Measurements from ENCODE around the gene IL6ST.

The IL6ST gene

DNA sequence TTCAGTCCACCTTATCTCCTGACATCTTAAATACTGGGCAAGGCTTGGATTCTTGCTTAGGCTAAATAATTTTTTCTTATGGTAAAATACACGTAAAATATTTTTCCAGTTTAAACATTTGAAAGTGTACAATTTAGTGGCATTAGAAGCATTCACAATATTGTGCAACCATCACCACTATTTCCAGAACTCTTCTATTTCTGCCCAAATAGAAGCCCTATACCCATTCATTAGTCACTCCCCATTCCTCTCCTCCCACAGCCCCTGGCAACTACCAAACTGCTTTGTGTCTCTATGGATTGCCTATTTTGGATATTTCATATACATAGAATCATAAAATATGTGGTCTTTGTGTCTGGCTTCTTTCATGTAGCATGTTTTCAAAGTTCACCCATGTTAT lies 86.0 kb downstream of the IL6ST start:
- no peaks in the 10 kb centered on the region for H3K9me3 ChIP-seq (ENCODE audit: low read length)
- no peak for TF ChIP-seq EZH2 (IDR thresholded peaks at IDR 0.05; ENCODE audit: borderline replicate concordance, low read length)
- TF ChIP-seq, protein P1, sequence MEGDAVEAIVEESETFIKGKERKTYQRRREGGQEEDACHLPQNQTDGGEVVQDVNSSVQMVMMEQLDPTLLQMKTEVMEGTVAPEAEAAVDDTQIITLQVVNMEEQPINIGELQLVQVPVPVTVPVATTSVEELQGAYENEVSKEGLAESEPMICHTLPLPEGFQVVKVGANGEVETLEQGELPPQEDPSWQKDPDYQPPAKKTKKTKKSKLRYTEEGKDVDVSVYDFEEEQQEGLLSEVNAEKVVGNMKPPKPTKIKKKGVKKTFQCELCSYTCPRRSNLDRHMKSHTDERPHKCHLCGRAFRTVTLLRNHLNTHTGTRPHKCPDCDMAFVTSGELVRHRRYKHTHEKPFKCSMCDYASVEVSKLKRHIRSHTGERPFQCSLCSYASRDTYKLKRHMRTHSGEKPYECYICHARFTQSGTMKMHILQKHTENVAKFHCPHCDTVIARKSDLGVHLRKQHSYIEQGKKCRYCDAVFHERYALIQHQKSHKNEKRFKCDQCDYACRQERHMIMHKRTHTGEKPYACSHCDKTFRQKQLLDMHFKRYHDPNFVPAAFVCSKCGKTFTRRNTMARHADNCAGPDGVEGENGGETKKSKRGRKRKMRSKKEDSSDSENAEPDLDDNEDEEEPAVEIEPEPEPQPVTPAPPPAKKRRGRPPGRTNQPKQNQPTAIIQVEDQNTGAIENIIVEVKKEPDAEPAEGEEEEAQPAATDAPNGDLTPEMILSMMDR (IDR thresholded peaks at IDR 0.05; ENCODE audit: low read length) = no peak
- H3K79me2 ChIP-seq (ENCODE audit: insufficient read depth, low read length) = no peaks in the 10 kb centered on the region
- H3K36me3 ChIP-seq (ENCODE audit: insufficient read depth, low read length) = no peaks in the 10 kb centered on the region
- H3K4me1 ChIP-seq (ENCODE audit: insufficient read depth, low read length, severe bottlenecking) = no peaks in the 10 kb centered on the region
- H3K27me3 ChIP-seq (ENCODE audit: insufficient read depth, low read length) = no peaks in the 10 kb centered on the region
- H3K9ac ChIP-seq (ENCODE audit: low read length) = no peak overlapping the region
- no peaks in the 10 kb centered on the region for H3K9me2 ChIP-seq (ENCODE audit: low read depth, low read length)
- no peaks in the 10 kb centered on the region for H3F3A ChIP-seq (ENCODE audit: insufficient read depth, low read length)
- no peaks in the 10 kb centered on the region for H4K20me1 ChIP-seq (ENCODE audit: insufficient read depth, low read length)
- no peak overlapping the region for H3K27ac ChIP-seq (ENCODE audit: low read depth, low read length, poor library complexity, severe bottlenecking)
- no peak overlapping the region for H2AFZ ChIP-seq (ENCODE audit: low read length)
- H3K4me3 ChIP-seq (ENCODE audit: low read depth, low read length, poor library complexity, severe bottlenecking) = no peak overlapping the region
- H3K4me2 ChIP-seq (ENCODE audit: low read length) = no peak overlapping the region

DNA sequence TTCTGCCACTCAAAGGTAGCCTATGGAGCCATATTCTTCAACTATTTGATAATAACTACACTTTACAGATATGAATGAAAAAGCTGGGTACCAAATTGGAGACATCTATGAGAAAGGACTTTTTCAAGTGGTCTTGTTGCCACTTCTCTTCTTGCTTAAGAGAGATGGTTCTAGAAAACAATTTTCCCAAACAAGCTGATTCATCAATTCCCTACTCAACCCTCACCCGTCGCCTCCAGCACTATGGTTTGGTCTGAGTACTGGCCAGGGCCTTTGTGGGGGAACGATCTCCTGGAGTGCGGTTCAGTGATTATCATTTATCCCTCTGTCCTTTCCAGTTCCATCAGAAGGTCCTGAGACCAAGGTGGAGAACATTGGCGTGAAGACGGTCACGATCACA lies 86.8 kb downstream of the IL6ST start:
- Histone ChIP-seq H3K4me1 (ENCODE audit: insufficient read depth, low read length, severe bottlenecking) (no peaks in the 10 kb centered on the region), H3K4me2 (ENCODE audit: low read length) (no peak overlapping the region), H3K4me3 (ENCODE audit: low read depth, low read length, poor library complexity, severe bottlenecking) (no peak overlapping the region), H3K9ac (ENCODE audit: low read length) (no peak overlapping the region), H3K79me2 (ENCODE audit: insufficient read depth, low read length) (no peaks in the 10 kb centered on the region), H3F3A (ENCODE audit: insufficient read depth, low read length) (no peaks in the 10 kb centered on the region), H3K9me2 (ENCODE audit: low read depth, low read length) (no peaks in the 10 kb centered on the region), H3K27ac (ENCODE audit: low read depth, low read length, poor library complexity, severe bottlenecking) (no peak overlapping the region), H3K9me3 (ENCODE audit: low read length) (no peaks in the 10 kb centered on the region), H3K27me3 (ENCODE audit: insufficient read depth, low read length) (no peaks in the 10 kb centered on the region), H3K36me3 (ENCODE audit: insufficient read depth, low read length) (no peaks in the 10 kb centered on the region), H2AFZ (ENCODE audit: low read length) (no peak overlapping the region), H4K20me1 (ENCODE audit: insufficient read depth, low read length) (no peaks in the 10 kb centered on the region)
- TF ChIP-seq, protein P1 (IDR thresholded peaks at IDR 0.05; ENCODE audit: low read length) = no peak
- TF ChIP-seq EZH2 (IDR thresholded peaks at IDR 0.05; ENCODE audit: borderline replicate concordance, low read length) = no peak

DNA sequence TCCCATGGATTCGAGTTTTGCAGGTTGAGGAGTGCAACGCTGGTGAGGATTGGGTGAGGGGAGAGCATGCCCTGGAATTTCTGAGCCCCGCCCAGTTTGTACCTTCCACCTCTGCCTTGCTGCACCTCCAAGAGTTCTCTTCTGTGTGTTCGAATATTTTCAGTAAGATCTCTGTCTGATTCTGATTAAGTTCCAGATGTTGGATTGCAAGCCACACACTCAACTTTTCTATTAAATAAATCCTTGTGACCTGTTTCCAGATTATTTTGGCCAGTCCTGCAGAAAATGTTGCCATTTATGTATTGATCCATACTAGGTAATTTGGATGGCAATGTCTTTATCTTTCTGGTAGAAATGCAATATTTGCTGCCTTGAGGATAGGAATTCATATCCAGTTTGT lies 89.5 kb downstream of the IL6ST start:
- H3K36me3 ChIP-seq (ENCODE audit: insufficient read depth, low read length) = no peaks in the 10 kb centered on the region
- no peak overlapping the region for H3K27ac ChIP-seq (ENCODE audit: low read depth, low read length, poor library complexity, severe bottlenecking)
- no peaks in the 10 kb centered on the region for H4K20me1 ChIP-seq (ENCODE audit: insufficient read depth, low read length)
- H3K4me2 ChIP-seq (ENCODE audit: low read length) = no peak overlapping the region
- no peak overlapping the region for H2AFZ ChIP-seq (ENCODE audit: low read length)
- no peak overlapping the region for H3K4me3 ChIP-seq (ENCODE audit: low read depth, low read length, poor library complexity, severe bottlenecking)
- no peaks in the 10 kb centered on the region for H3F3A ChIP-seq (ENCODE audit: insufficient read depth, low read length)
- H3K9me2 ChIP-seq (ENCODE audit: low read depth, low read length) = no peaks in the 10 kb centered on the region
- no peaks in the 10 kb centered on the region for H3K79me2 ChIP-seq (ENCODE audit: insufficient read depth, low read length)
- no peak overlapping the region for H3K9ac ChIP-seq (ENCODE audit: low read length)
- no peaks in the 10 kb centered on the region for H3K4me1 ChIP-seq (ENCODE audit: insufficient read depth, low read length, severe bottlenecking)
- no peak for TF ChIP-seq EZH2 (IDR thresholded peaks at IDR 0.05; ENCODE audit: borderline replicate concordance, low read length)
- TF ChIP-seq, protein P1 (IDR thresholded peaks at IDR 0.05; ENCODE audit: low read length) = no peak
- H3K9me3 ChIP-seq (ENCODE audit: low read length) = no peaks in the 10 kb centered on the region
- no peaks in the 10 kb centered on the region for H3K27me3 ChIP-seq (ENCODE audit: insufficient read depth, low read length)
